Measurements from ENCODE around the gene MACROH2A2.

GRCh38 chr10:70093335-70093944, 40.8 kb downstream of the MACROH2A2 start:
- TF ChIP-seq, protein P1, sequence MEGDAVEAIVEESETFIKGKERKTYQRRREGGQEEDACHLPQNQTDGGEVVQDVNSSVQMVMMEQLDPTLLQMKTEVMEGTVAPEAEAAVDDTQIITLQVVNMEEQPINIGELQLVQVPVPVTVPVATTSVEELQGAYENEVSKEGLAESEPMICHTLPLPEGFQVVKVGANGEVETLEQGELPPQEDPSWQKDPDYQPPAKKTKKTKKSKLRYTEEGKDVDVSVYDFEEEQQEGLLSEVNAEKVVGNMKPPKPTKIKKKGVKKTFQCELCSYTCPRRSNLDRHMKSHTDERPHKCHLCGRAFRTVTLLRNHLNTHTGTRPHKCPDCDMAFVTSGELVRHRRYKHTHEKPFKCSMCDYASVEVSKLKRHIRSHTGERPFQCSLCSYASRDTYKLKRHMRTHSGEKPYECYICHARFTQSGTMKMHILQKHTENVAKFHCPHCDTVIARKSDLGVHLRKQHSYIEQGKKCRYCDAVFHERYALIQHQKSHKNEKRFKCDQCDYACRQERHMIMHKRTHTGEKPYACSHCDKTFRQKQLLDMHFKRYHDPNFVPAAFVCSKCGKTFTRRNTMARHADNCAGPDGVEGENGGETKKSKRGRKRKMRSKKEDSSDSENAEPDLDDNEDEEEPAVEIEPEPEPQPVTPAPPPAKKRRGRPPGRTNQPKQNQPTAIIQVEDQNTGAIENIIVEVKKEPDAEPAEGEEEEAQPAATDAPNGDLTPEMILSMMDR (IDR thresholded peaks at IDR 0.05), result no peak
- no peak for TF ChIP-seq POLR2A (IDR thresholded peaks at IDR 0.05; ENCODE audit: low read depth)

Data from esophagus muscularis mucosa (tissue), 3 donors.